Neural cell (in vitro differentiated cells): ENCODE measurements around the gene SLC2A13.

ENCODE experiments used
- EP300 ChIP-seq: fragments of 450-650 bp; conservative IDR thresholded peaks from 2 replicates; pipeline ENCODE4 v1.6.1; 2014; ENCODE audit warnings: antibody characterized with exemption, mild to moderate bottlenecking, moderate library complexity; ENCODE audit not compliant: poor library complexity, severe bottlenecking
- EZH2 ChIP-seq: fragments of 200-600, 300-800 bp; shearing (Covaris generic), sonication (generic); IDR thresholded peaks from 2 replicates; pipeline ENCODE4 v1.6.1; 2014; ENCODE audit warnings: antibody characterized with exemption, low read length, borderline replicate concordance, mild to moderate bottlenecking; ENCODE audit not compliant: insufficient read depth, poor library complexity, severe bottlenecking
- MXI1 ChIP-seq: fragments of 450-650 bp; conservative IDR thresholded peaks from 2 replicates; pipeline ENCODE4 v1.6.1; 2014; ENCODE audit warnings: antibody characterized with exemption, mild to moderate bottlenecking; ENCODE audit not compliant: poor library complexity, severe bottlenecking
- POLR2AphosphoS5 ChIP-seq: IDR thresholded peaks from 2 replicates; pipeline ENCODE4 v1.6.1; 2012
- RAD21 ChIP-seq: fragments of 450-650 bp; conservative IDR thresholded peaks from 2 replicates; pipeline ENCODE4 v1.6.1; 2014; ENCODE audit warnings: antibody characterized with exemption, mild to moderate bottlenecking, moderate library complexity
- SMC3 ChIP-seq: fragments of 450-650 bp; conservative IDR thresholded peaks from 2 replicates; pipeline ENCODE4 v1.6.1; 2014; ENCODE audit warnings: antibody characterized with exemption, mild to moderate bottlenecking, moderate library complexity; ENCODE audit not compliant: poor library complexity
- TF ChIP-seq, protein P1 (sequence below): fragments of 450-650 bp; IDR thresholded peaks from 2 replicates; pipeline ENCODE4 v1.5.1; 2014; ENCODE audit warnings: antibody characterized with exemption, mild to moderate bottlenecking, moderate library complexity; ENCODE audit not compliant: poor library complexity, severe bottlenecking
- TF ChIP-seq, protein P2 (sequence below): IDR thresholded peaks from 2 replicates; pipeline ENCODE4 v1.6.1; 2012; ENCODE audit warnings: borderline replicate concordance

DNA sequence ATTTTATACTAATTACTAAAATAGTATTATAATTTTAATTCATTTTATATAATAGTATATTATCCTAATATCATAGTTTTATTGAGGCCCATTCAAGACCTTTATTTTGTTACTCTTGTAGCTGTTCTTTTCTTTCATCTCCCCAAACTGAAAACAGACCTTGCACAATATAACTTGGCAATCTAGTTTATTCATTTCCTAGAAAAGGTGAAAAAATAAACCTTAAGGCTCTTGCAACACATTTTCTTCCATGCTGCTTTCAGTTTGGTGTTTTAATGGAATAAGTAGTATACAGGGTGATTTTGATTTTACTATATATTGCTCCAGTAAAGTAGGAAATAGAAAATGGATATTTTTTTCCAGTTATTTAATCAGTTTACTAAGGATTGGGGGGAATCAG, 174.0 kb downstream of the SLC2A13 start:
- TF ChIP-seq POLR2AphosphoS5 (no peak), MXI1 (no peak), EZH2 (no peak), EP300 (no peak), RAD21 (no peak), SMC3 (no peak)
- TF ChIP-seq, protein P1, sequence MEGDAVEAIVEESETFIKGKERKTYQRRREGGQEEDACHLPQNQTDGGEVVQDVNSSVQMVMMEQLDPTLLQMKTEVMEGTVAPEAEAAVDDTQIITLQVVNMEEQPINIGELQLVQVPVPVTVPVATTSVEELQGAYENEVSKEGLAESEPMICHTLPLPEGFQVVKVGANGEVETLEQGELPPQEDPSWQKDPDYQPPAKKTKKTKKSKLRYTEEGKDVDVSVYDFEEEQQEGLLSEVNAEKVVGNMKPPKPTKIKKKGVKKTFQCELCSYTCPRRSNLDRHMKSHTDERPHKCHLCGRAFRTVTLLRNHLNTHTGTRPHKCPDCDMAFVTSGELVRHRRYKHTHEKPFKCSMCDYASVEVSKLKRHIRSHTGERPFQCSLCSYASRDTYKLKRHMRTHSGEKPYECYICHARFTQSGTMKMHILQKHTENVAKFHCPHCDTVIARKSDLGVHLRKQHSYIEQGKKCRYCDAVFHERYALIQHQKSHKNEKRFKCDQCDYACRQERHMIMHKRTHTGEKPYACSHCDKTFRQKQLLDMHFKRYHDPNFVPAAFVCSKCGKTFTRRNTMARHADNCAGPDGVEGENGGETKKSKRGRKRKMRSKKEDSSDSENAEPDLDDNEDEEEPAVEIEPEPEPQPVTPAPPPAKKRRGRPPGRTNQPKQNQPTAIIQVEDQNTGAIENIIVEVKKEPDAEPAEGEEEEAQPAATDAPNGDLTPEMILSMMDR = no peak
- TF ChIP-seq, protein P2, sequence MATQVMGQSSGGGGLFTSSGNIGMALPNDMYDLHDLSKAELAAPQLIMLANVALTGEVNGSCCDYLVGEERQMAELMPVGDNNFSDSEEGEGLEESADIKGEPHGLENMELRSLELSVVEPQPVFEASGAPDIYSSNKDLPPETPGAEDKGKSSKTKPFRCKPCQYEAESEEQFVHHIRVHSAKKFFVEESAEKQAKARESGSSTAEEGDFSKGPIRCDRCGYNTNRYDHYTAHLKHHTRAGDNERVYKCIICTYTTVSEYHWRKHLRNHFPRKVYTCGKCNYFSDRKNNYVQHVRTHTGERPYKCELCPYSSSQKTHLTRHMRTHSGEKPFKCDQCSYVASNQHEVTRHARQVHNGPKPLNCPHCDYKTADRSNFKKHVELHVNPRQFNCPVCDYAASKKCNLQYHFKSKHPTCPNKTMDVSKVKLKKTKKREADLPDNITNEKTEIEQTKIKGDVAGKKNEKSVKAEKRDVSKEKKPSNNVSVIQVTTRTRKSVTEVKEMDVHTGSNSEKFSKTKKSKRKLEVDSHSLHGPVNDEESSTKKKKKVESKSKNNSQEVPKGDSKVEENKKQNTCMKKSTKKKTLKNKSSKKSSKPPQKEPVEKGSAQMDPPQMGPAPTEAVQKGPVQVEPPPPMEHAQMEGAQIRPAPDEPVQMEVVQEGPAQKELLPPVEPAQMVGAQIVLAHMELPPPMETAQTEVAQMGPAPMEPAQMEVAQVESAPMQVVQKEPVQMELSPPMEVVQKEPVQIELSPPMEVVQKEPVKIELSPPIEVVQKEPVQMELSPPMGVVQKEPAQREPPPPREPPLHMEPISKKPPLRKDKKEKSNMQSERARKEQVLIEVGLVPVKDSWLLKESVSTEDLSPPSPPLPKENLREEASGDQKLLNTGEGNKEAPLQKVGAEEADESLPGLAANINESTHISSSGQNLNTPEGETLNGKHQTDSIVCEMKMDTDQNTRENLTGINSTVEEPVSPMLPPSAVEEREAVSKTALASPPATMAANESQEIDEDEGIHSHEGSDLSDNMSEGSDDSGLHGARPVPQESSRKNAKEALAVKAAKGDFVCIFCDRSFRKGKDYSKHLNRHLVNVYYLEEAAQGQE = no peak
